Putamen (tissue), 1 donor: Measurements from ENCODE around the gene ASXL1.

Source experiments
- DNase-seq: peaks from one replicate; pipeline ENCODE4 v3.0.0-alpha.2; 2016; ENCODE audit warnings: low spot score

The ASXL1 gene

DNA sequence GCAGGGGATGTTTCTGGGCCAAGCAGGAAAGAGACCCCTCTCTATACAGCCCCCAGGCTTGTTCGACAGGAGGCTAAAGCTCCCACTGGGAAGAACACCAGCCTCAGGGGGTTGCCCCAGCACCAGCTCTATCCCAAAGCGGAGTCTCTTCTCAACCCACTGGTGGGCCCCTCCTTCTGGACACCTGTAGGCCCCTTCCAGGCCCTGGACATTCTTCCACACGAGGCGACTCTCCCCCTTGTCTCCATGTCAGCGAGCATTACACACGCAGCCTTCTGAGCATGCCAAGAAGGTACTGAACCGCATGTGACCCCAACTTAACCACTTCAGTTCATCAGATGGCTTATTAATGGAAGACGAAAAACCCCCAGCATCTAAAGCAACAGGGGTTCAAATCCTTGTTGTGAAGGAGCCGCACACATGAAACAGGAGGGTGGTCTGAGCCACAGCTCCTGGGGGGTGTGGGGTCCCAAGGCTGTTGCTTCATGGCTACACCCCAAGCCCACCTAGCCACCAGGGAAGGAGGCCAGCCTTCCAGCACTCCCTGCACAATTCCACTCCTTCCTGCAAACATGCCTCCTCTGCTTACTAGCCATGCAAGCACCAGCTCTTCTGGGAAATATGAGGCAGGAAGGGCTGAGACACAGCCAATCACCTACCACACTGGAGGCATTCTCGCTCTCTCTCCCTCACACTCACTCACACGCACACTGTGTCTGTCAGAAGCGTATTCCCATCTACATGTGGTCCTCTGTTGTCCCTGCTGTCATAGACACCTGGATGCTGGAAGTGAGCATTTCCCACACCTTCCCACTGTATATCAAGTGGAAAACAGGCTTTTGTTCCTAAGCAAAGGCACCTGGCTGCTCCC lies 122.5 kb downstream of the ASXL1 start:
- no peak for DNase-seq

- no peak for DNase-seq
Observed at GRCh38 chr20:32481311-32482142, 123.4 kb downstream of the ASXL1 start.

GRCh38 chr20:32482143-32482441 lies 124.0 kb downstream of the ASXL1 start:
- no peak for DNase-seq

GRCh38 chr20:32482442-32483261 lies 124.5 kb downstream of the ASXL1 start:
- no peak for DNase-seq

DNA sequence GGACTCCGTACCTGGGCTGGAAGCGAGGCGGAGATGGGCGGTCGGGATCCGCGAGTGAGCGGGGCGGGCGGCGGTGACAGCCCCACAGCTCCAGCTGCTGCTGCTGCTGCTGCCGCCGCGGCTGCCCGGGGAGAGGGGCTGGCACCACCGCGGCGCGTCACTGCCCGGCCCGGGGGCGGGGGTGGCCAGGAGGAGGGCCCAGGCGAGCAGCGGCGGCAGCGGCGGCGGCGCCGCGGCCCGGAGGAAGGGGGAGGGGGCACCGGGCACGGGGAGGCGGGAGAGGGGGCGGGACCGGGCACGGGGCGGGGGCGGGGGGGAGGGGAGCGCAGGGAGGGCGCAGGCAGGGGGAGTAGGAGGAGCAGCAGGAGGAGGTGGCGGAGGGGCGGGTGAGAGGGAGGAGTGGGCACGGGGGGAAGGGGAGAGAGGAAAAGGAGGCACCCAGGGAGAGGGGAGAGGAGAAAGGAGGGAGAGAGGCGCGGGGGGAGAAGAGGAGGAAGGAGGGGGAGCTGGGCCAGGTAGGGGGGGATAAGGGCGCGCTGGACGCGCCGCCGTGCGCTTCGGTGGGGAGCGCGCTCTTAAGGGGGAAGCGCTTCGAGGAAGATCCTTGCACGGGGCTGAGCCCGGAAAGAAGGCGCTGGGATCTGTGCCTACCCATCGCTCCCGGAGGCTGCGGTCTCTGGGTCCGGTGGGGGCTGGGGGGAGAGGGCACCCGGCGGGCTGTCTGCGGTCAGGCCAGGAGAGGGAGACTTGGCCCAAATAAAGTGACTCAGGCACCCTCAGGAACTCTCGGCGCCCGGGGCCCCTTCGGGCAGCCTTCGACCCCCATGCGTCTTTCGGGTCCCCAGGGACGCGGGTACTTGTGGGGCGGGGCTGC lies 125.5 kb downstream of the ASXL1 start:
- peak; percentile 89 for DNase-seq

- no peak for DNase-seq
Observed at GRCh38 chr20:32484225-32484957, 126.3 kb downstream of the ASXL1 start.

DNA sequence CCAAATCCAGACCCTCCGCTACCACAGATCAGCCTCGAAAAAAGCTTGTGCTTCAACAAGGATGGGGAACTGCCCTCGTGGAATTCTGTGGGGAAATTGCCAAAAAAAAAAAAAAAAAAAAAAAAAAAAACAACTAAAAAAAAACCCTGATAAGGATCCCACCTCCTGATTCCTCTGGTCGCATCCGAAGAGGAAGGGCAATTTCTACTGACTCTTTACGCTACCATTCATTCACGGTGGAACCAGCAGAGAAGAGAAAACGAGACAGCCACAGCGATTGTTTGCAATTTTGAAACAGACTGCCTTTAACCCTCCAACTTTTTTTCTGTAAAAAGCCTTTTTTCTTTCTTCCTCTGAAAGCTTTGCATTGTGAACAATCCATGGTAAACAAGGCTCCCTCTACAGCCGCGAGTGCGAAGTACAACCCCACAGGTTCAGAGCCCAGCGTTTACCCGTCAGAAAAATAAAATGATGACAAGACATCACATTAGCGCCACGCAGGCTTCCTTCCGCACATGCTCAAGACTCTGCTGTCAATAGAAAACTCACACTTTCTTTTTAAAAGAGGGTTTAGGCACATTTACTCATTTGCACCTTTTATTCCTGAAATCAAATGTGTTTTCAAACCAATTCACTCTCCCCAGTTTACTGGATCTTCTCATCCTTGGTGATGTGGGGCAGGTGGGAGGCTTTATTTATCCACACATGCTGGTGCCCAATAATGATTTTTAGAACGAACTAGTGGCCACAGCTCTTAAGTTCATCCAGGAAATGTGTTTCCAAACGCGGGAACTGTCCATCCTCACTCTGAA lies 127.0 kb downstream of the ASXL1 start:
- DNase-seq, result peak; percentile 91

DNA sequence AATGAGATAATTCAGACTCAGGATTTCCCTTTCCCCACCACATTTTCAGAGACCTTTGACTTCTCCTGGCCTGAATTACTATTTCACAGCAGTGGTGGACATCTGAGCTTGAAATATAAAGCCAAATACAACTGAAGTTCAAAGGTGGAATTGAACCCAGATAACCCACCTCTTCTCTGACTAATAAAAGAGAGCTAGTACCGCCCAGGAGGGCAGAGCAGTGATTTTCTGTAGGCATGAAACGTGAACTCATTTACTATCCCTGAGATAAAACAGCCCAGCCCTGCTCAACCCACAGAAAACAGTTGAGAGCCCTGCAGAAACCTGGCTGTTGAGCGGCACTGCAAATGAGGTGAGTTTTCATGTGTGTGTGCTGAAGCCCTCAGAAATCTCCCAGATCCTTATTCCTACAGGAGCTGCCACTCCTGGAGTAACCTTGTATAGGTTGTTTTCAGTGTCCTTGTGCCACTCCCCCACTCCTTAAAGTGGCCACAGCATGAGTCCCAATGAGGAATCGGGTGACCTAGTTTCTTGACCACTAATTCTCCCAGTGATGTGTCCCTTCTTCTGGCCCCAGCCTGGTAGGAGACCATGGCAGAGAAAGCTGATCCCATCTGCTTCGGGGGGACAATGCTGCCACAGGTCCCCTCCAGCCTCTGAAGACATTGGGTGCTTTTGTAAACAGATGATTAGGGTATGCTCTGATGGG lies 127.8 kb downstream of the ASXL1 start:
- DNase-seq, result no peak

GRCh38 chr20:32487381-32487780 lies 129.2 kb downstream of the ASXL1 start:
- no peak for DNase-seq

DNA sequence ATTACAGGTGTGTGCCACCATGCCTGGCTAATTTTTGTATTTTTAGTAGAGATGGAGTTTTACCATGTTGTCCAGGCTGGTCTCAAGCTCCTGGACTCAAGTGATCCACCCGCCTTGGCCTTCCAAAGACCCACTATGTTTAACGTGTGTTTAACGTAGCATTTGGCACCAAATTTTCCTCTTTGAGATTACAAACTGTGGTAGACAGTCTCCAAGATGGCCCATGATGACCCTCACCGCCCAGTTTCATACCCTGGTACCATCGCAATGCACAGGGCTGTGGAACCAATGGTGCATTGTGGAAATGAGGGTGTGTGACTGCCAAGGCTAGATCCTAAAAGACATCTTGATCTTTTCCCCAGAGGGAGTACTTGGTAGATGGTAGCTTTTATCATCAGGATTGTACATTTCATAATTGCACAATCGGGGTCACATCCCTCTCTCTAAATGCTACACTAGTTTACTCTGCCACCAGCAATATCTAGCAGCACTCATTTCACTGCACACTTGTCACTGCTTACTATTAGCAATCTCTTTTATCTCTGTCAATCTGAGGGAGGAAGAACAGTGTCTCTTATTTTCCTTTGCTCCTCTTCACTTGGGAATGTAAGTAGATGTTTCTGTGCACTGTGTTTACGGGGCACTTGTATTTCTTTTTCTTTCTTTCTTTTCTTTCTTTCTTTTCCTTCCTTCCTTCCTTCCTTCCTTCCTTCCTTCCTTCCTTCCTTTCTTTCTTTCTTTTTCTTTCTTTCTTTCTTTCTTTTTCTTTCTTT lies 130.1 kb downstream of the ASXL1 start:
- no peak for DNase-seq
